ENCODE data around the gene AQP12B.

The AQP12B gene

GRCh38 chr2:240648155-240648649 lies 34.5 kb downstream of the AQP12B start:
- Mint-ChIP-seq H3K4me3 (no peak overlapping the region), H3K36me3 (ENCODE audit: low read depth) (no peaks in the 10 kb centered on the region), H3K27ac (no peak overlapping the region), H3K4me1 (no peaks in the 10 kb centered on the region), H3K27me3 (ENCODE audit: low read depth) (peaks cover 46% of the 10 kb centered on the region), H3K9me3 (peaks cover 4% of the 10 kb centered on the region)
- no peak for TF ChIP-seq CTCF (IDR thresholded peaks at IDR 0.05; ENCODE audit: unreplicated experiment in 3 of 3)

- Mint-ChIP-seq H3K4me3 (no peak overlapping the region), H3K27me3 (ENCODE audit: low read depth) (peaks cover 46% of the 10 kb centered on the region), H3K36me3 (ENCODE audit: low read depth) (no peaks in the 10 kb centered on the region), H3K9me3 (peaks cover 4% of the 10 kb centered on the region), H3K27ac (no peak overlapping the region), H3K4me1 (no peaks in the 10 kb centered on the region)
- no peak for TF ChIP-seq CTCF (IDR thresholded peaks at IDR 0.05; ENCODE audit: unreplicated experiment in 3 of 3)
Measured at GRCh38 chr2:240647503-240648154, 35.1 kb downstream of the AQP12B start.

GRCh38 chr2:240646900-240647502 lies 35.7 kb downstream of the AQP12B start:
- H3K4me1 Mint-ChIP-seq: no peaks in the 10 kb centered on the region
- no peak overlapping the region for H3K27ac Mint-ChIP-seq
- peaks cover 47% of the 10 kb centered on the region for H3K27me3 Mint-ChIP-seq (ENCODE audit: low read depth)
- no peak for TF ChIP-seq CTCF (IDR thresholded peaks at IDR 0.05; ENCODE audit: unreplicated experiment in 3 of 3)
- H3K9me3 Mint-ChIP-seq: peaks cover 4% of the 10 kb centered on the region
- H3K4me3 Mint-ChIP-seq: no peak overlapping the region
- H3K36me3 Mint-ChIP-seq (ENCODE audit: low read depth): no peaks in the 10 kb centered on the region

- Mint-ChIP-seq H3K4me3 (no peak overlapping the region), H3K4me1 (no peaks in the 10 kb centered on the region), H3K9me3 (no peaks in the 10 kb centered on the region), H3K27me3 (ENCODE audit: low read depth) (peaks cover 44% of the 10 kb centered on the region), H3K36me3 (ENCODE audit: low read depth) (no peaks in the 10 kb centered on the region), H3K27ac (no peak overlapping the region)
- TF ChIP-seq CTCF (IDR thresholded peaks at IDR 0.05; ENCODE audit: unreplicated experiment in 3 of 3): no peak
Measured at GRCh38 chr2:240646176-240646899, 36.3 kb downstream of the AQP12B start.

- Mint-ChIP-seq H3K27ac (no peak overlapping the region), H3K4me3 (no peak overlapping the region), H3K4me1 (no peaks in the 10 kb centered on the region), H3K27me3 (ENCODE audit: low read depth) (peaks cover 42% of the 10 kb centered on the region), H3K36me3 (ENCODE audit: low read depth) (no peaks in the 10 kb centered on the region), H3K9me3 (no peaks in the 10 kb centered on the region)
- TF ChIP-seq CTCF (IDR thresholded peaks at IDR 0.05; ENCODE audit: unreplicated experiment in 3 of 3): no peak
Measured at GRCh38 chr2:240645801-240646175, 36.9 kb downstream of the AQP12B start.
